ENCODE data around the gene MYOM1.

Gene MYOM1

DNA sequence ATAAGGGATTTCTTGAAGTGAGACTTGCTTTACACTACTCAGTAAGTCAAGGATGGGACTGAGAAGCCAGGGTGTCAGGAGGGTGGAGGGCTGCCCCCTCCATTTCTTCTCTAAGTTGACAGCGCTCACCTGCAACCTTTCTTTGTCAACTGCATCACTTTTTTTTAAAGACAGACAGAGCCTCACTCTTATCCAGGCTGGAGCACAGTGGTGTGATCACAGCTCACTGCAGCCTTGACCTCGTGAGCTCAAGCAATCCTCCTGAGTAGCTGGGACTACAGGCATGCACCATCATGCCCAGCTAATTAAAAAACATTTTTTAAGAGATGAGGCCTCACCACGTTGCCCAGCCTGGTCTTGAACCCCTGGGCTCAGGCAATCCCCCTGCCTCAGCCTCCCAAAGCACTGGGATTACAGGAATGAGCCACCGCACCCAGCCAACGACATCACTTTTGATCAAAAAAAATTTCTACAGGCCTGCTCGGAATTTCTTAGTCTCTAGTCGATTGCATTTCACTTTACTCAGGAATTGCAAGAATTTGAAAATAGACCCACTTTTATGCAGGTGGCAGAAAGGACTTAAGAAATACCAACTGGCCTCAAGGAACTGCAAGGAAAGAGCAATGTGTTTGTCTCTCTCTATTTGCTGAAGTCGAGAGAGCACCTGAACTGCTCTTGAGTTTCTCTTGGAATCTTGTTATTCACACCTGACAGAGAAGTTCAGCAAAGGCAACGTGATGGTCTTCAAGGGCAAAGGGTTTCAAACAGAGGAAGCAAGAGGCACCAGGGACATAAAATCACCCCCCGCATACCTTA is 101.4 kb downstream of the MYOM1 start:
- DNase-seq = no peak

DNA sequence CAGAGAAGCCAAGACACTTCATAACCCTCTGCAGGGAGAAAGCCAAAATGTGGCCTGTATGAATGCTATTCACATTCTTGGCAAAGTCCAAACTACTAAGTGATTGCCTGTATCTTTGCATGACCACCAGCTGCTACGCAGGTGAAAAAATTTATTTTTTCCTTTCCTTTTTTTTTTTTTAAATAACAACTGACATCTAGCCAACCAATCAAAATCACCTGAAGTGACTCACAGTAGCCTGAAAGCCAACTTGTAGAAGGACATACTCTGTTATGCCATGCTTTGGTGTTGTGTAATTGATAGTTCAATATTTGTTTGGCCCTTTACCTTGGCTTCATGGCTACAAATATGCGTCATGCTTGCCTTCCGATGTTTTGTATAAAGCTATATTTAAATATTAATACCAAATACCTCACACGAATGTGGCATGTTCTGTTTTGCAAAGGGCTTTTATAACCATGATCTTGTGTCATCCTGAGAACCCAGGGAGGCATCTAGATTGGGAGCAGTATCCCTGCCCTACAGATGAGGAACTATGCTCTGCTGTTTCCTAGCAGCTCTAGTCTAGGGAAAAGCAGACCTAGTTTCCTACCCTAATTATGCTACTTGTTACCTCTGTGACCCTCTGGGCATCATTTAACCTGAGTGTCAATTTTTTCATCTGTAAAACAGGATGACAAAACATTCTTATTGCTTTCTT is 102.1 kb downstream of the MYOM1 start:
- no peak for DNase-seq

DNA sequence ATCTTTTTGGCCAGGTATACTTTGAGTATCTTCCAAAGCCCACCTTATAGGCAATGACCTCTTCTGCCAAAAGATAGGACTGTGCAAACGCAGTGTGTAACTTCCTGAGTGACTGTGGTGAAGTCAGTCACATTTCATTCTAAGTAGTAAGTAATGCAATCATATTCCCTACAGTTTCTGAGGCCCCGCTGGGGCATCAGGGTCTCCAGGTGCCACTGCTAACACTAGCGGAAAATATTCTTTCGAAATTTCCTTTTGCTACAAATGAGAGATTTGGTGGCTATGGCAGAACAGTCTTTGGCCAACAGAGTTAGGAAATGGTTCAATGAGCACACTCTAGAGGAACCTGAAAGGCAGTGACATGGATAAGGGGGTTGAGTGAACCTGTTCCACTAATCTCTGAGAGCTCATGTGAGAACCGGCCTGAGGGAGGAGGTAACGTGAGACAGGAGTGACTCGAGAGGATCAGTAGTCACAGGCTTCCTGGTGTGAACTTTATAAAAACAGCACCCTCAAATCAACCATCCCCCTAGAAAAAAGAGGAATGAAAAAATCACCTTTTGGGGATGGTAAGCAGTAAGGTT is 104.2 kb downstream of the MYOM1 start:
- DNase-seq = no peak

DNA sequence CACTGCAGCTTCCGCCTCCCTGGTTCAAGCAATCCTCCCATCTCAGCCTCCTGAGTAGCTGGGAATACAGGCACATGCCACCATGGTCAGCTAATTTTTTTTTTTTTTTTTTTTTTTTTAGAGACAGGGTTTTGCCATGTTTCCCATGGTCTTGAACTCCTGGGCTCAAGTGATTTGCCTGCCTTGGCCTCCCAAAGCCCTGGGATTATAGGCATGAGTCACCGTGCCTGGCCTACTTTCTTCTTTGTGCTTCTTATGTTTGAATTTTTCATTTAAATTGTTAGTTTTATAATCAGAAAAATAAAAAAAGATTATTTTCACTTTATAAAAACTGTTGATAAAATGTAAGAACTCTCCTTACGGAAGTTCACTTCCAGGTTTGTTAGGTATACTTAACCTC is 105.3 kb downstream of the MYOM1 start:
- DNase-seq = no peak

GRCh38 chr18:3114026-3114425 is 105.7 kb downstream of the MYOM1 start:
- no peak for DNase-seq

GRCh38 chr18:3111523-3112240 is 108.1 kb downstream of the MYOM1 start:
- no peak for DNase-seq

GRCh38 chr18:3110034-3110752 is 109.6 kb downstream of the MYOM1 start:
- no peak for DNase-seq

- DNase-seq = no peak
These were observed 112.0 kb downstream of the MYOM1 start for GRCh38 chr18:3107740-3108151.

DNA sequence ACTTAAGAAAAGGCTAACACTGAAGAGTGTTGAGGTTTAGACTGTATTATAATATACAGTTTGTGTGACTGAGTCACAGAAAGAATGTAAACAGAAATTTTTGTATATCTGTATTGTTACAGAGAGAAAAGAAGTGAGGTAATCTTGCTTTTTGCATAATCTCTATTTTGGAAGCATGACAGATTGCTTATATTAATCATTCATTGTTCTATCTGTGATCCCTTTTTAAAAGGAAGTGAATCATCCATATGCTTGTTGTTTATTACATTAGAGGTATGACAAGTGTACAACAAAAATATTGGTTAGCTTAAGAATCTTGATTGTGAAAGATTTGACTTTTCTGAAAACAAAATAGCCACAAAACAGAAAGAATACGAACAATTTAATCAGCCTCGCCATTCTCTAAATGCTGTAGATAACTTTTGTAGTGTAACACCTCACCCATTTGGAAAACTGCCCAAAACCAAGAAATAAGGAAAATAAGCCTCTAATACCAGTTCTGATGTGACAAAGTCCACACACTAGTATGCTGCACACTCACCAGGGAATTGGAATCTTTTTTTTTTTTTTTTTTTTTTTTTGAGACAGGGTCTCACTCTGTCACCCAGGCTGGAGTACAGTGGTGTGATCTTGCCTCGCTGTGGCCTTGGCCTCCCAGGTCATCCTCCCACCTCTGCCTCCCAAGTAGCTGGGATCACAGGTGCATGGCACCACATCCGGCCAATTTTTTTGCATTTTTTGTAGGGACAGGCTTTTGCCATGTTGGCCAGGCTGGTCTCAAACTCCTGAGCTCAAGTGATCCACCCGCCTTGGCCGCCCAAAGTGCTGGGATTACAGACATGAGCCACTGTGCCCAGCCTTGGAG is 115.3 kb downstream of the MYOM1 start:
- DNase-seq = no peak

DNA sequence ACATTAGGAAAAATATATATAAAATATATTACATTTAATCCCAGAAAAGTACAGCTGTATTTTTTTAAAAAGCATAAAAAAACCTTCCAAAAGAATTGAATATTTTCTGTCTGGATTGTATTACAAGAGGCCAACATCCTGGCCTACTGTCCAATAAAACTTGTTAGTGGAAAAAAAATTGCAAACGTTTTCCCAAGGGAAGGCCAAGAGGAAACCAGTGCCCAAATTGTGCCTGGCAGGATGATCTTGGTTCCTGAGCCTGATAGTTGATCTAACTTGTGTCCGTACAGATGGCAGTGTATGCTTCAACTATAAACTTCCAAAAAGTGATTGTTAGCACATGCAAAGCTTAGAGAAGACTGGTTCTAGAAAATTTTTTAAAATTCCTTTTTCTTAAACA is 116.2 kb downstream of the MYOM1 start:
- no peak for DNase-seq

GRCh38 chr18:3102983-3103382 is 116.8 kb downstream of the MYOM1 start:
- no peak for DNase-seq

DNA sequence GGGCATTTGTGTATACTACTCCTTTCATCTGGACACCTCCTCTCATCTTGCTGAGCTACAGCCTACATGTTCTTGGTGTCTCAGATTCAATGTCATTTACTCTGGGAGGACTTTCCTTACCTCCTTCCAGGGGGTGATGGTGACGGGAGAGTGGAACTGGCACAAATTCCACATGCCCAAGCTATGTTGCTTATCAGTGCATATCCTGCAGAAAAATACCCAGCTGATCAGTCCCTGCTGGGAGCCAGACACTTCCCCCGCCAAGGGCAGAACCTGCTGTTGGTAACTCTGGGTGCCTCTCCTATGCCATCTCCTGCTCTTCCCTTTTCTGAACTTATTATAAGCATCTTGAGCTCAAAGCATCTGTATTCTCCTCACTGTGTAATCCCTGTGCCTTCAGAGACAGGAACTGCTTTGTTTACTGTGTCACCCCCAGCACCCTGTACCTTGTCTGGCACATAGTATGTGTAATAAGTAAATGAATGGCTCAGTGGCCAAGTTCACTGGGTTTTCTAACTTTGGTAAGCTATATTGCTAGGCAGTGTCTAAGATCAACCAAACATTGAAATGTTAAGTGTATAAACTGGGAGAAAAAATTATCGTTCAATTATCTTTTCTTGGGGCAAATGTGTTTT is 119.2 kb downstream of the MYOM1 start:
- no peak for DNase-seq

GRCh38 chr18:3099327-3099726 is 120.4 kb downstream of the MYOM1 start:
- DNase-seq = no peak

- DNase-seq = no peak
These were observed 122.7 kb downstream of the MYOM1 start for GRCh38 chr18:3097082-3097481.

- no peak for DNase-seq
These were observed 123.8 kb downstream of the MYOM1 start for GRCh38 chr18:3095921-3096320.

DNA sequence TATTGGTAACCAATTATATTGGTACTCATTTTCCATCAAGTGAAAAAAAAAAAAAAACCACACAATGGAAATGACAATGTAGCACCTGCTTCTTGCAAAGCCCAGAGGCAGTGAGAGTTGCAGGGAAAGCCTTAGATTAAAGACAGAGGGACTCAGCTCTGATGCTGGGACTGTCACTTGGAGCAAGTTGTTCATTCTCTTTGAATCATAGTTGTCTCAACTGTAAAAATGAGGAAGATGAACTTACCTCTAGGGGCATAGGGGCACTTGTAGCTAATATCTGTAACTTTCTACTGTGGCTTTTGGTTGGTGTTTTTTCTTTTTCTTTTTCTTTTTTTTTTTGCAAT is 125.5 kb downstream of the MYOM1 start:
- DNase-seq = no peak

GRCh38 chr18:3093624-3094337 is 126.0 kb downstream of the MYOM1 start:
- no peak for DNase-seq

DNA sequence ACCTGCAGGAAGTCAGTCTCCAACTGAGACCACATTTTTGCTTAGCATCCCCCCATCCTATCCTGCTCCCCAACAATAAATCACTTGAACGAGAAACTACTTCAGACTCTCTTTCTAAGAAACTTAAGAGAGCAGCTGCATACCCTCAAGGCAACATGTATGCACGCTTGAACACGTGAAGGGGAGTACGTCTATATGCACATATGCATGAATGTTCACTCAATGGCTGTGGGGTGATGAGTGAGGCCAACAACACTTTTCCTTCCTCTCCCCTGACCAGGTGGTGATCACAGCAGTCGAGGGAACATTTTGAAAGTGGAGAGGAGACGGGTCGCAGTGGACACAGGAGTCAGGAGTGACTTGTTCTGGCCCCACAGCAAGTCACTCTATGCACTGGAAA is 127.0 kb downstream of the MYOM1 start:
- DNase-seq = no peak

- DNase-seq = no peak
These were observed 130.2 kb downstream of the MYOM1 start for GRCh38 chr18:3089579-3089978.

DNA sequence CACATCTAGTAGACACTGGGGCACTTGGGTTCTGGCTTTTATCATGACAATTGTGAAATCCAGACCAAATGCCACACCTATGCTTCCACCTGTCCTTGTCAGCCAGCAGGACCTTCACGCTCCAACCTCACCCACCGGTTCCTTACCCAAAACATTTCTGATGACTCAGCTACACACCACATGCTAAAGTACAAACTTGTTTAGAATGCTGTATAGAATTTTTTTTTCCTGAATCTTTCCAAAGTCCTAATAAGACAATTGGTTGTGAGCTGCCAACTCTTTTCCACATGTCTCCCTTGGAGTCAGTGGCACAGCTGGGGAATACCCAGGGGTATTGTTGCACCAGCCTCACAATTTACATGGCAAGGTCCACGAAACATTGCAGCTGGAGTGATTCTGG is 131.3 kb downstream of the MYOM1 start:
- no peak for DNase-seq

Data from right kidney (tissue), 1 donor.